ENCODE measurements around the gene DNAH12. TPM values are rescaled to one million over a fixed set of nuclear protein-coding genes. Genes with fewer than 3 reads are reported as not detected.

Gene DNAH12
- total and polyA plus RNA-seq, 2 of the 13 experiments (the other 11 are each of a cell fraction or from before 2014, with no cell fraction given): 0.11 TPM

DNA sequence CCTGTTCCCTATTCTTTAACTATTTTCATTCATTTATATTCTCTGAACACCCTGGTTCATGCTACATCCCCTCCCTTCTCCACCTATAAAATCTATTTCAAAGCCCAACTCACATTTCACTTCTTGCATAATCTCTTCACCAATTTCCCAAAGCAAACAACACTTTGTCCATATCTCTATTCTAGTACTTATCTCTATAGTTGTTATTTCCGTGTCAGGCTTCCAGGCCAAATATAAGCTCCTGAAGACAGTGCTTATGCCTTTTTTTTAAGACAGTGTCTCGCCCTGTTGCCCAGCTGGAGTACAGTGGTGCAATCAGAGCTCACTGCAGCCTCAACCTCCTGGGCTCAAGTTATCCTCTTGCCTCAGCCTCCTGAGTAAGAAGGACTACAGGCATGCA, 43.6 kb downstream of the DNAH12 start (continued):
- TF ChIP-seq, protein P1, sequence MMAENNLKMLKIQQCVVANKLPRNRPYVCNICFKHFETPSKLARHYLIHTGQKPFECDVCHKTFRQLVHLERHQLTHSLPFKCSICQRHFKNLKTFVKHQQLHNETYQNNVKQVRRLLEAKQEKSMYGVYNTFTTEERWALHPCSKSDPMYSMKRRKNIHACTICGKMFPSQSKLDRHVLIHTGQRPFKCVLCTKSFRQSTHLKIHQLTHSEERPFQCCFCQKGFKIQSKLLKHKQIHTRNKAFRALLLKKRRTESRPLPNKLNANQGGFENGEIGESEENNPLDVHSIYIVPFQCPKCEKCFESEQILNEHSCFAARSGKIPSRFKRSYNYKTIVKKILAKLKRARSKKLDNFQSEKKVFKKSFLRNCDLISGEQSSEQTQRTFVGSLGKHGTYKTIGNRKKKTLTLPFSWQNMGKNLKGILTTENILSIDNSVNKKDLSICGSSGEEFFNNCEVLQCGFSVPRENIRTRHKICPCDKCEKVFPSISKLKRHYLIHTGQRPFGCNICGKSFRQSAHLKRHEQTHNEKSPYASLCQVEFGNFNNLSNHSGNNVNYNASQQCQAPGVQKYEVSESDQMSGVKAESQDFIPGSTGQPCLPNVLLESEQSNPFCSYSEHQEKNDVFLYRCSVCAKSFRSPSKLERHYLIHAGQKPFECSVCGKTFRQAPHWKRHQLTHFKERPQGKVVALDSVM (CRISPR knock-in tag; IDR thresholded peaks at IDR 0.05): peak; percentile 96
- TF ChIP-seq, protein P2, sequence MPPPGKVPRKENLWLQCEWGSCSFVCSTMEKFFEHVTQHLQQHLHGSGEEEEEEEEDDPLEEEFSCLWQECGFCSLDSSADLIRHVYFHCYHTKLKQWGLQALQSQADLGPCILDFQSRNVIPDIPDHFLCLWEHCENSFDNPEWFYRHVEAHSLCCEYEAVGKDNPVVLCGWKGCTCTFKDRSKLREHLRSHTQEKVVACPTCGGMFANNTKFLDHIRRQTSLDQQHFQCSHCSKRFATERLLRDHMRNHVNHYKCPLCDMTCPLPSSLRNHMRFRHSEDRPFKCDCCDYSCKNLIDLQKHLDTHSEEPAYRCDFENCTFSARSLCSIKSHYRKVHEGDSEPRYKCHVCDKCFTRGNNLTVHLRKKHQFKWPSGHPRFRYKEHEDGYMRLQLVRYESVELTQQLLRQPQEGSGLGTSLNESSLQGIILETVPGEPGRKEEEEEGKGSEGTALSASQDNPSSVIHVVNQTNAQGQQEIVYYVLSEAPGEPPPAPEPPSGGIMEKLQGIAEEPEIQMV (CRISPR knock-in tag; IDR thresholded peaks at IDR 0.05; ENCODE audit: low read depth): no peak
- TF ChIP-seq GTF2F1 (IDR thresholded peaks at IDR 0.05; ENCODE audit: low read length): no peak
- TF ChIP-seq, protein P3, sequence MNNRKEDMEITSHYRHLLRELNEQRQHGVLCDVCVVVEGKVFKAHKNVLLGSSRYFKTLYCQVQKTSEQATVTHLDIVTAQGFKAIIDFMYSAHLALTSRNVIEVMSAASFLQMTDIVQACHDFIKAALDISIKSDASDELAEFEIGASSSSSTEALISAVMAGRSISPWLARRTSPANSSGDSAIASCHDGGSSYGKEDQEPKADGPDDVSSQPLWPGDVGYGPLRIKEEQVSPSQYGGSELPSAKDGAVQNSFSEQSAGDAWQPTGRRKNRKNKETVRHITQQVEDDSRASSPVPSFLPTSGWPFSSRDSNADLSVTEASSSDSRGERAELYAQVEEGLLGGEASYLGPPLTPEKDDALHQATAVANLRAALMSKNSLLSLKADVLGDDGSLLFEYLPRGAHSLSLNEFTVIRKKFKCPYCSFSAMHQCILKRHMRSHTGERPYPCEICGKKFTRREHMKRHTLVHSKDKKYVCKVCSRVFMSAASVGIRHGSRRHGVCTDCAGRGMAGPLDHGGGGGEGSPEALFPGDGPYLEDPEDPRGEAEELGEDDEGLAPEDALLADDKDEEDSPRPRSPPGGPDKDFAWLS (CRISPR knock-in tag; IDR thresholded peaks at IDR 0.05; ENCODE audit: borderline replicate concordance): no peak
- TF ChIP-seq ZNF362 (CRISPR knock-in tag; IDR thresholded peaks at IDR 0.05; ENCODE audit: borderline replicate concordance): peak; percentile 72; the same call in 1 of the 2 replicates
- no peak for TF ChIP-seq ZNF687 (CRISPR knock-in tag; IDR thresholded peaks at IDR 0.05)
- TF ChIP-seq ELK4 (CRISPR knock-in tag; IDR thresholded peaks at IDR 0.05; ENCODE audit: borderline replicate concordance): no peak
- TF ChIP-seq SIX4 (CRISPR knock-in tag; IDR thresholded peaks at IDR 0.05): peak; percentile 72; the same call in 1 of the 2 replicates
- no peak for TF ChIP-seq EEA1 (CRISPR knock-in tag; IDR thresholded peaks at IDR 0.05; ENCODE audit: borderline replicate concordance)
- 0 out of 2 replicates have a peak, but pooled peaks have one; percentile 17 for TF ChIP-seq ZNF644 (CRISPR knock-in tag; IDR thresholded peaks at IDR 0.05; ENCODE audit: low read depth)
- no peak for TF ChIP-seq PRMT3 (CRISPR knock-in tag; IDR thresholded peaks at IDR 0.05; ENCODE audit: borderline replicate concordance, low read depth)
- TF ChIP-seq, protein P4, sequence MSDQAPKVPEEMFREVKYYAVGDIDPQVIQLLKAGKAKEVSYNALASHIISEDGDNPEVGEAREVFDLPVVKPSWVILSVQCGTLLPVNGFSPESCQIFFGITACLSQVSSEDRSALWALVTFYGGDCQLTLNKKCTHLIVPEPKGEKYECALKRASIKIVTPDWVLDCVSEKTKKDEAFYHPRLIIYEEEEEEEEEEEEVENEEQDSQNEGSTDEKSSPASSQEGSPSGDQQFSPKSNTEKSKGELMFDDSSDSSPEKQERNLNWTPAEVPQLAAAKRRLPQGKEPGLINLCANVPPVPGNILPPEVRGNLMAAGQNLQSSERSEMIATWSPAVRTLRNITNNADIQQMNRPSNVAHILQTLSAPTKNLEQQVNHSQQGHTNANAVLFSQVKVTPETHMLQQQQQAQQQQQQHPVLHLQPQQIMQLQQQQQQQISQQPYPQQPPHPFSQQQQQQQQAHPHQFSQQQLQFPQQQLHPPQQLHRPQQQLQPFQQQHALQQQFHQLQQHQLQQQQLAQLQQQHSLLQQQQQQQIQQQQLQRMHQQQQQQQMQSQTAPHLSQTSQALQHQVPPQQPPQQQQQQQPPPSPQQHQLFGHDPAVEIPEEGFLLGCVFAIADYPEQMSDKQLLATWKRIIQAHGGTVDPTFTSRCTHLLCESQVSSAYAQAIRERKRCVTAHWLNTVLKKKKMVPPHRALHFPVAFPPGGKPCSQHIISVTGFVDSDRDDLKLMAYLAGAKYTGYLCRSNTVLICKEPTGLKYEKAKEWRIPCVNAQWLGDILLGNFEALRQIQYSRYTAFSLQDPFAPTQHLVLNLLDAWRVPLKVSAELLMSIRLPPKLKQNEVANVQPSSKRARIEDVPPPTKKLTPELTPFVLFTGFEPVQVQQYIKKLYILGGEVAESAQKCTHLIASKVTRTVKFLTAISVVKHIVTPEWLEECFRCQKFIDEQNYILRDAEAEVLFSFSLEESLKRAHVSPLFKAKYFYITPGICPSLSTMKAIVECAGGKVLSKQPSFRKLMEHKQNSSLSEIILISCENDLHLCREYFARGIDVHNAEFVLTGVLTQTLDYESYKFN (CRISPR knock-in tag; conservative IDR thresholded peaks at IDR 0.05): peak; percentile 50

Measured in HepG2 (cell line).